Measurements from ENCODE around the gene KNDC1.

The KNDC1 gene

GRCh38 chr10:133214468-133215410 is 54.7 kb downstream of the KNDC1 start:
- DNase-seq: no peak
- whole genome bisulfite sequencing: 89% methylated on average over 28 of the region's 28 CpGs
- no peak overlapping the region for H2BK120ac ChIP-seq (ENCODE audit: low read depth, low read length)
- H2BK15ac ChIP-seq (ENCODE audit: low read depth, poor library complexity, severe bottlenecking): no peak overlapping the region
- no peak overlapping the region for H3K27ac ChIP-seq (ENCODE audit: low read length, poor library complexity, severe bottlenecking)
- no peaks in the 10 kb centered on the region for H3K36me3 ChIP-seq (ENCODE audit: control insufficient read depth in 1 of 2, insufficient read depth in 2 of 2, low read depth in 1 of 2, low read length in 2 of 2)
- no peaks in the 10 kb centered on the region for H3K79me1 ChIP-seq (replicated peaks; ENCODE audit: low read length, poor library complexity, severe bottlenecking)
- H3K9ac ChIP-seq (ENCODE audit: low read length): no peak overlapping the region
- no peak overlapping the region for H2AK5ac ChIP-seq (ENCODE audit: low read length, severe bottlenecking)
- no peak overlapping the region for H3K14ac ChIP-seq (ENCODE audit: low read length in 2 of 2)
- no peak overlapping the region for H3K4me2 ChIP-seq (ENCODE audit: low read length, poor library complexity, severe bottlenecking)
- no peak overlapping the region for H4K8ac ChIP-seq (ENCODE audit: low read length)
- H2AFZ ChIP-seq (ENCODE audit: low read depth, low read length): no peak overlapping the region
- no peak overlapping the region for H2BK5ac ChIP-seq (ENCODE audit: low read depth, low read length, poor library complexity, severe bottlenecking)
- no peak overlapping the region for H4K91ac ChIP-seq (ENCODE audit: low read length)
- no peak overlapping the region for H3K18ac ChIP-seq (ENCODE audit: low read depth in 1 of 2, low read length in 2 of 2)
- H3K4me3 ChIP-seq (ENCODE audit: insufficient read depth in 1 of 2, low read depth in 1 of 2, low read length in 2 of 2): no peak overlapping the region
- peaks cover 5 to 24% of the 10 kb centered on the region in 2 experiments for H3K27me3 ChIP-seq (ENCODE audit: control insufficient read depth in 1 of 2, insufficient read depth in 1 of 2, low read length in 2 of 2)
- H3K23ac ChIP-seq (ENCODE audit: low read length in 2 of 2): no peak overlapping the region
- H2BK12ac ChIP-seq (ENCODE audit: low read length in 2 of 2): no peak overlapping the region
- H3K4me1 ChIP-seq (ENCODE audit: control insufficient read depth, insufficient read depth, low read depth, low read length): peaks cover 2% of the 10 kb centered on the region
- H3K4ac ChIP-seq (ENCODE audit: low read depth in 1 of 2, low read length in 2 of 2): no peak overlapping the region
- H3K9me3 ChIP-seq (ENCODE audit: control insufficient read depth, low read length): no peaks in the 10 kb centered on the region

DNA sequence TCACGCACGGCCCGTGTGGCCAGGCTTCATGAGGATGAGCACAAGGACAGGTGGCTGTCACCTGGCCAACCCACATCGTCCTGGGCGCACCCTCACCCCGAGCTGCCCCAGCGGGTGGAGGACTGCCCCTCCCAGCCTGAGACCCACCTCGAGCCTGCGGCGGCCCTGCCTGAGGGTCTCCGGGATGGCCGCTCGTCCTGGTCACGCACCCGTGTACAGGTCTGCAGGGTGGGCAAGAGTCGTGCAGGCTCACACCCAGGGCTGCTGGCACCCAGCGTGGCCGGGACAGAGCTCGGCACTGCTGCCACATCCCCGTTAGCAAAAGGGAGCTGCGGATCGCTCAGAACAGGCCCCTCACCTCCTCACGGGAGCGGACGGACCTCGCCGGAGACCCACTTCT is 55.6 kb downstream of the KNDC1 start:
- H2BK120ac ChIP-seq (ENCODE audit: low read depth, low read length): no peak overlapping the region
- H3K4ac ChIP-seq (ENCODE audit: low read depth in 1 of 2, low read length in 2 of 2): no peak overlapping the region
- peaks cover 5 to 25% of the 10 kb centered on the region in 2 experiments for H3K27me3 ChIP-seq (ENCODE audit: control insufficient read depth in 1 of 2, insufficient read depth in 1 of 2, low read length in 2 of 2)
- 93% methylated on average over 27 of the region's 27 CpGs for WGBS
- no peak overlapping the region for H2BK12ac ChIP-seq (ENCODE audit: low read length in 2 of 2)
- no peak overlapping the region for H3K4me2 ChIP-seq (ENCODE audit: low read length, poor library complexity, severe bottlenecking)
- H2BK5ac ChIP-seq (ENCODE audit: low read depth, low read length, poor library complexity, severe bottlenecking): no peak overlapping the region
- H2AFZ ChIP-seq (ENCODE audit: low read depth, low read length): no peak overlapping the region
- no peaks in the 10 kb centered on the region for H3K79me1 ChIP-seq (replicated peaks; ENCODE audit: low read length, poor library complexity, severe bottlenecking)
- no peak overlapping the region for H2BK15ac ChIP-seq (ENCODE audit: low read depth, poor library complexity, severe bottlenecking)
- no peak overlapping the region for H3K23ac ChIP-seq (ENCODE audit: low read length in 2 of 2)
- H4K8ac ChIP-seq (ENCODE audit: low read length): no peak overlapping the region
- H3K14ac ChIP-seq (ENCODE audit: low read length in 2 of 2): no peak overlapping the region
- no peak overlapping the region for H3K9ac ChIP-seq (ENCODE audit: low read length)
- H3K4me3 ChIP-seq (ENCODE audit: insufficient read depth in 1 of 2, low read depth in 1 of 2, low read length in 2 of 2): no peak overlapping the region
- no peaks in the 10 kb centered on the region for H3K36me3 ChIP-seq (ENCODE audit: control insufficient read depth in 1 of 2, insufficient read depth in 2 of 2, low read depth in 1 of 2, low read length in 2 of 2)
- H3K9me3 ChIP-seq (ENCODE audit: control insufficient read depth, low read length): no peaks in the 10 kb centered on the region
- H3K27ac ChIP-seq (ENCODE audit: low read length, poor library complexity, severe bottlenecking): no peak overlapping the region
- no peak overlapping the region for H3K18ac ChIP-seq (ENCODE audit: low read depth in 1 of 2, low read length in 2 of 2)
- DNase-seq: no peak
- H3K4me1 ChIP-seq (ENCODE audit: control insufficient read depth, insufficient read depth, low read depth, low read length): peaks cover 2% of the 10 kb centered on the region
- H4K91ac ChIP-seq (ENCODE audit: low read length): no peak overlapping the region
- no peak overlapping the region for H2AK5ac ChIP-seq (ENCODE audit: low read length, severe bottlenecking)

DNA sequence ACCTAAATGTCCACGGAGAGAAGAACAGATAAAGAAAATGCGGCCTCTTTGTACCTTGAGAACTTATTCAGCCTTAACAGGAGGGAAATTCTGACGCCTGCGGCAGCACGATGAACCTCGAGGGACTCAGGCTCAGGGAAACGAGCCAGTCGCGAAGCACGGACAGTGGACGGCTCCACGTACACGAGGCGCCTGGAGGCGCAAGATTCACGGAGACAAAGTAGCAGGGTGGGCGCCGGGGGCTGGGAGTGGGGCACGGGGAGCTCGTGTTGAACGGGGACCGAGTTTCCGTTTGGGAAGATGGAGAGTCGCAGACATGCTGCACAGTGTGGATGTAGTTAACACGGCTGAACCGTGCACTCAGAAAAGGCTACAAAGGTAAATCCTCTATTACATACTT is 56.8 kb downstream of the KNDC1 start:
- H3K23ac ChIP-seq (ENCODE audit: low read length in 2 of 2): no peak overlapping the region
- H4K8ac ChIP-seq (ENCODE audit: low read length): no peak overlapping the region
- no peaks in the 10 kb centered on the region for H3K79me1 ChIP-seq (replicated peaks; ENCODE audit: low read length, poor library complexity, severe bottlenecking)

DNA sequence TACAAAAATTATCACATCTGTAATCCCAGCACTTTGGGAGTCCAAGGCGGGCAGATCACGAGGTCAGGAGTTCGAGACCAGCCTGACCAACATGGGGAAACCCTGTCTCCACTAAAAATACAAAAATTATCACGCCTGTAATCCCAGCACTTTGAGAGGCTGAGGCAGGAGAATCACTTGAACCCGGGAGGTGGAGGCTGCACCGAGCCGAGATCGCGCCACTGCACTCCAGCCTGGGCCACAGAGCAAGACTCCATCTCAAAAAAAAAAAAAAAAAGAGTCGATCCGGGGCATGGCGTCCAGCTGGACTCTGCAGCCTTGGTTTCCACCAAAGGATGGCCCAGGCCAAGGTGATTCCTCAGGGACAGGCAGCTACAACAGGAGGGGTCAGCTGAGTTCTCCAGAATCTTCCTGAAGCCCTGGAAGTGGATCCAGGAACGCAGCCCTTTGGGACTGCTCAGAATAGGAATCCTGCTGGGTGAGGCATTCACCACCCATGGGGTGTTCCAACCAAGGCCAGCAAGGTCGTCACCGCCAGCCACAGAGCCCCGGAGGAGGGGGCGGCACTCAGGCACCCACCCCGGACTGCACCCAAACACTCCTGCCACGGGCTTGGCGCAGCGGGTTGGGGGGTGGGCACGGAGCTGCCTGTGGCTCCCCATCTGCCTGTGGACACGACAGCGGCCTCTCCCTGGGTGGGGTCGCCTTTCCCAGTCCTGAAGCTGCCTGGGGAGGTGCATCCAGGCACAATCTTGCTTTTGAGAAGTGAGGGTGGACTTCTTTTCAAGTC is 58.0 kb downstream of the KNDC1 start:
- H3K9ac ChIP-seq (ENCODE audit: low read length): no peak overlapping the region
- no peak for DNase-seq
- H4K8ac ChIP-seq (ENCODE audit: low read length): no peak overlapping the region
- H3K4me2 ChIP-seq (ENCODE audit: low read length, poor library complexity, severe bottlenecking): no peak overlapping the region
- peak overlapping the region; percentile 61 for H4K91ac ChIP-seq (ENCODE audit: low read length)
- H3K23ac ChIP-seq (ENCODE audit: low read length in 2 of 2): no peak overlapping the region
- H3K14ac ChIP-seq (ENCODE audit: low read length in 2 of 2): no peak overlapping the region
- H3K27me3 ChIP-seq (ENCODE audit: control insufficient read depth in 1 of 2, insufficient read depth in 1 of 2, low read length in 2 of 2): peaks cover 12 to 22% of the 10 kb centered on the region in 2 experiments
- no peaks in the 10 kb centered on the region for H3K9me3 ChIP-seq (ENCODE audit: control insufficient read depth, low read length)
- H2BK5ac ChIP-seq (ENCODE audit: low read depth, low read length, poor library complexity, severe bottlenecking): no peak overlapping the region
- no peak overlapping the region for H2BK120ac ChIP-seq (ENCODE audit: low read depth, low read length)
- no peak overlapping the region for H2BK12ac ChIP-seq (ENCODE audit: low read length in 2 of 2)
- H3K4me1 ChIP-seq (ENCODE audit: control insufficient read depth, insufficient read depth, low read depth, low read length): peaks cover 2% of the 10 kb centered on the region
- no peak overlapping the region for H2BK15ac ChIP-seq (ENCODE audit: low read depth, poor library complexity, severe bottlenecking)
- H3K18ac ChIP-seq (ENCODE audit: low read depth in 1 of 2, low read length in 2 of 2): no peak overlapping the region
- no peaks in the 10 kb centered on the region for H3K79me1 ChIP-seq (replicated peaks; ENCODE audit: low read length, poor library complexity, severe bottlenecking)
- no peak overlapping the region for H3K4me3 ChIP-seq (ENCODE audit: insufficient read depth in 1 of 2, low read depth in 1 of 2, low read length in 2 of 2)
- H3K36me3 ChIP-seq (ENCODE audit: control insufficient read depth in 1 of 2, insufficient read depth in 2 of 2, low read depth in 1 of 2, low read length in 2 of 2): no peaks in the 10 kb centered on the region
- WGBS: 87% methylated on average over 25 of the region's 25 CpGs
- no peak overlapping the region for H2AFZ ChIP-seq (ENCODE audit: low read depth, low read length)
- H2AK5ac ChIP-seq (ENCODE audit: low read length, severe bottlenecking): no peak overlapping the region
- H3K27ac ChIP-seq (ENCODE audit: low read length, poor library complexity, severe bottlenecking): no peak overlapping the region
- H3K4ac ChIP-seq (ENCODE audit: low read depth in 1 of 2, low read length in 2 of 2): no peak overlapping the region

More for the DNA sequence above, 56.8 kb downstream of the KNDC1 start:
- Histone ChIP-seq H2BK5ac (ENCODE audit: low read depth, low read length, poor library complexity, severe bottlenecking) (no peak overlapping the region), H3K4me2 (ENCODE audit: low read length, poor library complexity, severe bottlenecking) (no peak overlapping the region), H3K9me3 (ENCODE audit: control insufficient read depth, low read length) (no peaks in the 10 kb centered on the region), H2BK15ac (ENCODE audit: low read depth, poor library complexity, severe bottlenecking) (no peak overlapping the region), H2BK12ac (ENCODE audit: low read length in 2 of 2) (no peak overlapping the region), H3K4ac (ENCODE audit: low read depth in 1 of 2, low read length in 2 of 2) (no peak overlapping the region), H3K27ac (ENCODE audit: low read length, poor library complexity, severe bottlenecking) (no peak overlapping the region), H3K36me3 (ENCODE audit: control insufficient read depth in 1 of 2, insufficient read depth in 2 of 2, low read depth in 1 of 2, low read length in 2 of 2) (no peaks in the 10 kb centered on the region), H3K4me3 (ENCODE audit: insufficient read depth in 1 of 2, low read depth in 1 of 2, low read length in 2 of 2) (no peak overlapping the region), H2AK5ac (ENCODE audit: low read length, severe bottlenecking) (no peak overlapping the region), H3K18ac (ENCODE audit: low read depth in 1 of 2, low read length in 2 of 2) (no peak overlapping the region), H3K4me1 (ENCODE audit: control insufficient read depth, insufficient read depth, low read depth, low read length) (peaks cover 2% of the 10 kb centered on the region), H3K14ac (ENCODE audit: low read length in 2 of 2) (no peak overlapping the region), H3K27me3 (ENCODE audit: control insufficient read depth in 1 of 2, insufficient read depth in 1 of 2, low read length in 2 of 2) (peaks cover 12 to 27% of the 10 kb centered on the region in 2 experiments), H3K9ac (ENCODE audit: low read length) (no peak overlapping the region), H2BK120ac (ENCODE audit: low read depth, low read length) (no peak overlapping the region), H2AFZ (ENCODE audit: low read depth, low read length) (no peak overlapping the region), H4K91ac (ENCODE audit: low read length) (no peak overlapping the region)
- no peak for DNase-seq
- WGBS: 89% methylated on average over 24 of the region's 26 CpGs
